ENCODE measurements around the gene CADM2.
"Not testable (repeated sequence)": the region's sequence is repeated elsewhere in the genome, so short reads cannot be mapped to it uniquely, and the experiment has no call there.

CADM2 gene

DNA sequence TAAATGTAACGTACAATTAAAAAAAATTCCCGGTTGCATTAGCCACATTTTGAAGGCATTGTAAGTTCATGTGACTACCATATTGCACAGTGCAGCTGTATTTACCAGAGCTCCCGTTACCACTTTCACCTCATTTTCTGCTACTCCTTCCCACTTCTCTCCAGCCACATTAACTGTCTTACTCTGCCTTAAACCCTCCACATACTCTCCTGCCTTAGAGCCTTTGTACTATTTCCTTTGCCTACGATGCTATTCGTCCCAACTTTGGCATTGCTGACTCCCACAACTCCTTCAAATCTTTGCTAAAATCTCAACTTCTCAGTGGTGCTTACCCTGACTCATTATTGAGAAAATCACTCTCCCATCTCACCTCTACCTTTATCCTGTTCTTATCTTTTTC lies 115.2 kb downstream of the CADM2 start:
- DNase-seq (ENCODE audit: extremely low read depth in 1 of 2, low read depth in 1 of 2), result no peak

GRCh38 chr3:85075663-85076062 lies 116.9 kb downstream of the CADM2 start:
- no peak for DNase-seq (ENCODE audit: extremely low read depth in 1 of 2, low read depth in 1 of 2)

GRCh38 chr3:85077018-85077417 lies 118.2 kb downstream of the CADM2 start:
- no peak for DNase-seq (ENCODE audit: extremely low read depth in 1 of 2, low read depth in 1 of 2)

- no peak for DNase-seq (ENCODE audit: extremely low read depth in 1 of 2, low read depth in 1 of 2)
These were observed 122.6 kb downstream of the CADM2 start for GRCh38 chr3:85081191-85081906.

- no peak for DNase-seq (ENCODE audit: extremely low read depth in 1 of 2, low read depth in 1 of 2)
These were observed 131.7 kb downstream of the CADM2 start for GRCh38 chr3:85090495-85090894.

GRCh38 chr3:85100316-85100715 lies 141.5 kb downstream of the CADM2 start:
- no peak for DNase-seq (ENCODE audit: extremely low read depth in 1 of 2, low read depth in 1 of 2)

DNA sequence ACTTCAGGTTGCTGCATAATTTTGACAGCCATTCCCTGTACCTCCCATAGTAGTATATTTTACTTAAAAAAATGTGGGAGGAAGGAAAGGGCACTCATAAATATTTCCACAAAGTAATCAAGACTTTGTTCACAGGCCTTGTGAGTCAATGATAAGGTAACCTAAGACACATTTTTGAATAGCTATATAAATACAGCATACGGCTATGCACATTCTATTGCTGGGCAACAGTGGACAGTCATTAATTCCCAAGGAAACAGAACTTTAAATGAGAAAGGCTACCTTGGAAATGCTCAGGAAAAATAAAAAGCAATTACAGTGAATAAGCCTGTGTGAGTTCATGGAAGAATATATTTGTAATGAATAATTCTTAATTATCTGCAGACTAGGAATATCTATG lies 144.0 kb downstream of the CADM2 start:
- DNase-seq (ENCODE audit: extremely low read depth in 1 of 2, low read depth in 1 of 2), result no peak

DNA sequence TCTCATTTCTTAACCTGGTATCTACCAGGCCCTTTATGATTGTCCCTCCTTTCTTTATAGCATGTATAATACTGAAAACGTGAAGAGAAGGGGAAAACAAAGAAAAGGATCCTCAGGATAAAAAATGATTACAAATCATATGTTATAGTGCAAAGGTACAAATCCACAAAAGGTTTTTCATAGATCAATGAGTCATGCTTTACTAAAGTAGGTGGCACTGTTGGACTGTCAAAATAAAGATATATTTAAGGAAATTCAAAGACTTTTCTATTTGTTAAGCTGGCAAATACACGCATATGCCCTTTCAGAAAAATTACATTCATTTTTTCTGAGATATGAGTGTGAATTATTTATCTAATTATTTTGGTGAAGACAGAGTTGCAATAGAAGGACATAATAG lies 151.6 kb downstream of the CADM2 start:
- DNase-seq (ENCODE audit: extremely low read depth in 1 of 2, low read depth in 1 of 2), result no peak

GRCh38 chr3:85120879-85121278 lies 162.1 kb downstream of the CADM2 start:
- DNase-seq (ENCODE audit: extremely low read depth in 1 of 2, low read depth in 1 of 2), result no peak

GRCh38 chr3:85132864-85133263 lies 174.1 kb downstream of the CADM2 start:
- DNase-seq (ENCODE audit: extremely low read depth in 1 of 2, low read depth in 1 of 2), result not testable (repeated sequence)

- not testable (repeated sequence) for DNase-seq (ENCODE audit: extremely low read depth in 1 of 2, low read depth in 1 of 2)
These were observed 175.1 kb downstream of the CADM2 start for GRCh38 chr3:85133691-85134420.

- no peak for DNase-seq (ENCODE audit: extremely low read depth in 1 of 2, low read depth in 1 of 2)
These were observed 183.8 kb downstream of the CADM2 start for GRCh38 chr3:85142626-85143025.

GRCh38 chr3:85148036-85148435 lies 189.2 kb downstream of the CADM2 start:
- no peak for DNase-seq (ENCODE audit: extremely low read depth in 1 of 2, low read depth in 1 of 2)

DNA sequence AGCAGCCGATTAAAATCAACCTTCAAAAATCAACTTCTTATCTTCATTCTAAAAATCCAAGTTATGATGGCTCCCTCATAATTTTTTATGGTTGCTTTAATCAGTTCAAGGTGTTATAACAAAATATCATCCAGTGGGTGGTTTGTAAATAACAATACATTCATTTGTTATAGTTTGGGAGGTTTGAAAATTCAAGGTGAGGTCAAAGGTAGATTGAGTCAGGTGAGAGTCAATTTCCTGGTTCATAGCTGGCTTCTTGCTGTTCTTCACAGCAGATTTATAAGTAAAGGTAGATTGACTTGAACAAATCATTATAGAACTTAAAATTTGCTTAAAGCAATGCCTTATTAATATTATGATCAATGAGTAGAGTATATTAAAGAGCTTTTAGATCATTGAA lies 192.8 kb downstream of the CADM2 start:
- no peak for DNase-seq (ENCODE audit: extremely low read depth in 1 of 2, low read depth in 1 of 2)

GRCh38 chr3:85153279-85153678 lies 194.5 kb downstream of the CADM2 start:
- not testable (repeated sequence) for DNase-seq (ENCODE audit: extremely low read depth in 1 of 2, low read depth in 1 of 2)

DNA sequence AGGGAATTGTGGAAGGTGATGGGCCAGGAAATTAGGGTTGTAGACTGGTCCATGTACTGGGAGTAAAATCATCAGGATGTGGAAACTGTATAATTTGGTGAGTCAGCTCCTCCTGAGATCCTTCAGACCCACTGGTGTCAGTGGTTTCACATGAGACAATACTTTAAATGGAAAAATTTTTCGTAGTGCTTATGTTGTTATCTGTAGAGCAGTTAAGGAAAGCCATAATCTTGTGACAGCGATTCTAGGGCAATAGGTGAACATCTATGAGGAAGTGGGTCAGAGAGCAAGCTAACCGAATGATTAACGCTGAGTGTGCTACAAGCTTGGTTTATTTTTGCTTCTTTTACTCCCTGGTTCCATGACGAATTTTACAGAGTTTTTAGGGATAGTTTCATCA lies 200.6 kb downstream of the CADM2 start:
- no peak for DNase-seq (ENCODE audit: extremely low read depth in 1 of 2, low read depth in 1 of 2)

DNA sequence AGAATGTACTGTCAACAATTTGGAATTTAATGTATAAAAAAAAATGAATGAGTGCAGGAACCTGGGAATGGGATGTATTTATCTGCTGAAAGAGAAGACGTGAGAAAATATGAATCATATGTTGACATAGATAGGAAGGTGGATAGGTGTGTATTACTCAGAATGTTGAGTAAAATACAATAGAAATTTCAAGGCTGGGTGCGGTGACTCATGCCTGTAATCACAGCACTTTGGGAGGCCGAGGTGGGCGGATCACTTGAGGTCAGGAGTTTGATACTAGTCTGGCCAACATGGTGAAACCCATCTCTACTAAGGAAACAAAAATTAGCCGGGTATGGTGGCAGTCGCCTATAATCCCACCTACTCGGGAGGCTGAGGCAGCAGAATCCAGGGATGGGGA lies 202.8 kb downstream of the CADM2 start:
- DNase-seq (ENCODE audit: extremely low read depth in 1 of 2, low read depth in 1 of 2), result no peak

GRCh38 chr3:85162905-85163304 lies 204.1 kb downstream of the CADM2 start:
- DNase-seq (ENCODE audit: extremely low read depth in 1 of 2, low read depth in 1 of 2), result no peak

DNA sequence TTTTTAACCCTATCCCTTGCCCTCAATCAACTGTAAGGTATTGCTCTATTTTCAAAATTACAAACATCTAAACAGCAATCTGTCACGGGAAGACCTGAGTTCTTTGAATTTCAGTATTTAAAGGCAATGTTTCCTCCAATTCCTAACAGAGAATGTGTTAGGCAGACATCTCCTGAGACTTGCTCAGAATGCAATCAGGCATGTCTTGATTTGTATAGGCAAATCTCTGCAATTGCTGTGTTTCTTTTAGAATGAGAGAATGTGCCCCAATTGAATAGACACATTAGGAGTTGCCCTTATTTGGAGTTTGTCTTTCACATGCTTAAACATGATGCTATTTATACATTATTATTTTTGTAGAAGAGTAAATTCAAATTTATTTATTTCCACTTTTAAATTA lies 205.6 kb downstream of the CADM2 start:
- DNase-seq (ENCODE audit: extremely low read depth in 1 of 2, low read depth in 1 of 2), result no peak

- no peak for DNase-seq (ENCODE audit: extremely low read depth in 1 of 2, low read depth in 1 of 2)
These were observed 208.8 kb downstream of the CADM2 start for GRCh38 chr3:85167576-85167975.

GRCh38 chr3:85170646-85171045 lies 211.9 kb downstream of the CADM2 start:
- DNase-seq (ENCODE audit: extremely low read depth in 1 of 2, low read depth in 1 of 2), result no peak

GRCh38 chr3:85171976-85172375 lies 213.2 kb downstream of the CADM2 start:
- no peak for DNase-seq (ENCODE audit: extremely low read depth in 1 of 2, low read depth in 1 of 2)

DNA sequence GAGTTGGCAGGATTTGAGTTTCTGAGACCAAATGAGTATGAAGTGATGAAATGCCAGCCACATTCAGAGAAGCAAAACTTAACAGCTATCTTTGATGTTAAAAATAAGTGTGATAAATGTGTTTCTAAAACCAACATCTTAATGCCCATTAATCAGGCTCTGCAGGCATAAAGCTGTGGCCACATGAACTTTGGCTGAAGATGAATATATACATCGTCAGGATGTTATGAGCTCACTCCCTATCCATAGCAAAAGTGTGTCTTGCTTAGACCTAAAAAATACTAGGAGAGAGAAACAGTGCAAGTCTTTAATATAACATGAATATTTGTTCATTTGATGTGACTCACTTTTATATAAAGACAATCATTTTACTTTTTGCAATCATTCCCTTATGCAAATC lies 218.0 kb downstream of the CADM2 start:
- no peak for DNase-seq (ENCODE audit: extremely low read depth in 1 of 2, low read depth in 1 of 2)

All from activated CD8-positive, alpha-beta memory T cell treated with anti-CD3 and anti-CD28 coated beads for 1 hour (primary cell).